DMS 273 treated with DMSO at 0.1 percent for 48 hours (cell line): Measurements from ENCODE around the gene BTLA.
"Not testable (repeated sequence)": the region's sequence is repeated elsewhere in the genome, so short reads cannot be mapped to it uniquely, and the experiment has no call there.

ENCODE experiments used
- DNase-seq: peaks from one replicate; lab custom pipeline; 2025; lab: John Stamatoyannopoulos, UW

BTLA gene

GRCh38 chr3:112498914-112499711 is at the start of gene BTLA:
Gene BTLA, minus strand, starts transcription at chr3:112499472. Its CDS starts 114 bp downstream, at chr3:112499358.
- DNase-seq: no peak

GRCh38 chr3:112546216-112546759 is 47.0 kb upstream of the BTLA start:
- no peak for DNase-seq

GRCh38 chr3:112539825-112540650 is 40.8 kb upstream of the BTLA start:
- no peak for DNase-seq

GRCh38 chr3:112531358-112531781 is 32.1 kb upstream of the BTLA start:
- DNase-seq: no peak

GRCh38 chr3:112530573-112530972 is 31.3 kb upstream of the BTLA start:
- no peak for DNase-seq

GRCh38 chr3:112524127-112524526 is 24.9 kb upstream of the BTLA start:
- DNase-seq: not testable (repeated sequence)

- DNase-seq: peak; percentile 20
Observed at GRCh38 chr3:112519424-112520001, 20.2 kb upstream of the BTLA start.

GRCh38 chr3:112518970-112519369 is 19.7 kb upstream of the BTLA start:
- DNase-seq: not testable (repeated sequence)

GRCh38 chr3:112514527-112515128 is 15.4 kb upstream of the BTLA start:
- no peak for DNase-seq

- DNase-seq: no peak
Observed at GRCh38 chr3:112512320-112512719, 13.0 kb upstream of the BTLA start.

GRCh38 chr3:112508860-112509259 is 9.6 kb upstream of the BTLA start:
- no peak for DNase-seq

- DNase-seq: no peak
Observed at GRCh38 chr3:112508261-112508660, 9.0 kb upstream of the BTLA start.

- no peak for DNase-seq
Observed at GRCh38 chr3:112505907-112506306, 6.6 kb upstream of the BTLA start.

GRCh38 chr3:112504123-112504522 is 4.9 kb upstream of the BTLA start:
- DNase-seq: no peak

- DNase-seq: no peak
Observed at GRCh38 chr3:112503304-112503972, 4.2 kb upstream of the BTLA start.

- DNase-seq: no peak
Observed at GRCh38 chr3:112500621-112501020, 1.3 kb upstream of the BTLA start.

GRCh38 chr3:112497897-112498548 is 1.2 kb downstream of the BTLA start:
- no peak for DNase-seq

- DNase-seq: no peak
Observed at GRCh38 chr3:112496366-112497067, 2.8 kb downstream of the BTLA start.

- not testable (repeated sequence) for DNase-seq
Observed at GRCh38 chr3:112494448-112494767, 4.9 kb downstream of the BTLA start.

GRCh38 chr3:112492124-112492523 is 7.1 kb downstream of the BTLA start:
- DNase-seq: no peak
